Mesenchymal stem cell (in vitro differentiated cells and primary cell): Measurements from ENCODE around the gene THRA.
A peak's percentile ranks its signal among the peaks of the same experiment; 100 is the strongest.

Experiments
- DNase-seq: peaks from one replicate; pipeline ENCODE4 v3.0.0-alpha.2; 2013
- H2AFZ ChIP-seq: one replicate; pipeline ENCODE4 v1.6.1; 2013; ENCODE audit warnings: low read depth, mild to moderate bottlenecking, control low read depth, inconsistent platforms, low read length, moderate library complexity
- H2AK5ac ChIP-seq: 2 replicates; pipeline ENCODE4 v1.6.1; 2013; ENCODE audit warnings: low read length, moderate library complexity, mild to moderate bottlenecking, inconsistent platforms; ENCODE audit not compliant: severe bottlenecking
- H2BK120ac ChIP-seq: one replicate; pipeline ENCODE4 v1.6.1; 2013; ENCODE audit warnings: low read depth, mild to moderate bottlenecking, inconsistent platforms, low read length, moderate library complexity
- H2BK12ac ChIP-seq, 2 experiments: one replicate each; pipeline ENCODE4 v1.6.1; 2013; ENCODE audit warnings: inconsistent platforms in 2 of 2, low read length in 2 of 2, mild to moderate bottlenecking in 2 of 2, moderate library complexity in 2 of 2, control low read depth in 1 of 2
- H2BK15ac ChIP-seq: one replicate; pipeline ENCODE4 v1.6.1; 2013; ENCODE audit warnings: mild to moderate bottlenecking, low read depth, inconsistent platforms; ENCODE audit not compliant: poor library complexity, severe bottlenecking
- H2BK5ac ChIP-seq: 2 replicates; pipeline ENCODE4 v1.6.1; 2013; ENCODE audit warnings: low read depth, mild to moderate bottlenecking, low read length, control low read depth, inconsistent platforms; ENCODE audit not compliant: poor library complexity, severe bottlenecking
- H3K14ac ChIP-seq, 2 experiments: one replicate each; pipeline ENCODE4 v1.6.1; 2013; ENCODE audit warnings: inconsistent platforms in 2 of 2, low read length in 2 of 2, control low read depth in 1 of 2, mild to moderate bottlenecking in 1 of 2, moderate library complexity in 1 of 2
- H3K18ac ChIP-seq, 2 experiments: one replicate each; pipeline ENCODE4 v1.6.1; 2013; ENCODE audit warnings: inconsistent platforms in 2 of 2, low read length in 2 of 2, control low read depth in 1 of 2, low read depth in 1 of 2, mild to moderate bottlenecking in 1 of 2
- H3K23ac ChIP-seq, 2 experiments: one replicate each; pipeline ENCODE4 v1.6.1; 2013; ENCODE audit warnings: inconsistent platforms in 2 of 2, low read length in 2 of 2, mild to moderate bottlenecking in 2 of 2, moderate library complexity in 2 of 2, control low read depth in 1 of 2
- H3K27ac ChIP-seq: 2 replicates; pipeline ENCODE4 v1.5.1; 2013; ENCODE audit warnings: mild to moderate bottlenecking, moderate library complexity, low read length, control low read depth, inconsistent platforms; ENCODE audit not compliant: poor library complexity, severe bottlenecking
- H3K27me3 ChIP-seq, 2 experiments: 2 replicates each; pipeline versions ENCODE4 v1.6.1 to v1.7.0; 2013; ENCODE audit warnings: low read length in 2 of 2, mild to moderate bottlenecking in 2 of 2, moderate library complexity in 2 of 2, control low read depth in 1 of 2, inconsistent platforms in 1 of 2; ENCODE audit not compliant: control insufficient read depth in 1 of 2, insufficient read depth in 1 of 2
- H3K36me3 ChIP-seq, 2 experiments: 2 replicates each; pipeline versions ENCODE4 v1.6.1 to v1.7.0; 2013; ENCODE audit warnings: low read length in 2 of 2, control low read depth in 1 of 2, inconsistent platforms in 1 of 2, low read depth in 1 of 2, mild to moderate bottlenecking in 1 of 2; ENCODE audit not compliant: insufficient read depth in 2 of 2, control insufficient read depth in 1 of 2
- H3K4ac ChIP-seq, 2 experiments: one replicate each; pipeline ENCODE4 v1.6.1; 2013; ENCODE audit warnings: inconsistent platforms in 2 of 2, low read length in 2 of 2, mild to moderate bottlenecking in 2 of 2, moderate library complexity in 2 of 2, control low read depth in 1 of 2, low read depth in 1 of 2
- H3K4me1 ChIP-seq: 2 replicates; pipeline ENCODE4 v1.6.1; 2013; ENCODE audit warnings: low read depth, low read length, control low read depth; ENCODE audit not compliant: control insufficient read depth, insufficient read depth
- H3K4me2 ChIP-seq: 2 replicates; pipeline ENCODE4 v1.6.1; 2013; ENCODE audit warnings: low read length, mild to moderate bottlenecking, inconsistent platforms; ENCODE audit not compliant: poor library complexity, severe bottlenecking
- H3K4me3 ChIP-seq, 2 experiments: 2 replicates each; pipeline versions ENCODE4 v1.5.1 to v1.7.0; 2013; ENCODE audit warnings: low read length in 2 of 2, mild to moderate bottlenecking in 2 of 2, control low read depth in 1 of 2, low read depth in 1 of 2; ENCODE audit not compliant: insufficient read depth in 1 of 2
- H3K79me1 ChIP-seq: replicated peaks from 2 replicates; pipeline ENCODE4 v1.6.1; 2013; ENCODE audit warnings: mild to moderate bottlenecking, control low read depth, low read length, inconsistent platforms; ENCODE audit not compliant: poor library complexity, severe bottlenecking
- H3K9ac ChIP-seq: 2 replicates; pipeline ENCODE4 v1.7.0; 2013; ENCODE audit warnings: mild to moderate bottlenecking, low read length, moderate library complexity
- H3K9me3 ChIP-seq: 2 replicates; pipeline ENCODE4 v1.7.0; 2013; ENCODE audit warnings: mild to moderate bottlenecking, low read length; ENCODE audit not compliant: control insufficient read depth
- H4K8ac ChIP-seq: one replicate; pipeline ENCODE4 v1.6.1; 2013; ENCODE audit warnings: inconsistent platforms, mild to moderate bottlenecking, low read length, moderate library complexity
- H4K91ac ChIP-seq: one replicate; pipeline ENCODE4 v1.6.1; 2013; ENCODE audit warnings: mild to moderate bottlenecking, low read length, inconsistent platforms
- WGBS: methylation state at CpG from one replicate; pipeline ENCODE4 v1.1.7; 2013; ENCODE audit warnings: mixed read lengths; 5-methylcytosine and 5-hydroxymethylcytosine counted together

Gene THRA

DNA sequence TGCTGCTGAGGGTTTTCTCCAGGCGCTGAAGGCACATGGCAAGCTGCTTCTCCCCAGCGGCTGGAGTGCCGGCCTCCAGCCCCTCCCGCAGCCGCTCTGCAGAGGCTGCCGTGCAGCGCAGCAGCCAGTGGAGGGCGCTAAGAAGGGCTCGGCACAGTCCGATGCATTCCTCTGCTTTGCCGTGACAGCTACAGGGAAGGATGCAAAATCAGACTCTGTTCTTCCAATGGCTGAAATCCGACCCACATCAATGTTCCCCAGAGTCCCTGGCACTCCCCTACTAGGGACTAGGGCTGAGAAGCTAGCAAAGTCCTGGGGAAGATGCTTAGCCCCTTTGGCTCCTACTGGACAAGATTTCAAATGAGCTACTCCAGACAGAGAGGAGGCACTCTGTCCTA, 27.6 kb upstream of the THRA start:
- Histone ChIP-seq H3K27ac (no peak overlapping the region), H2AFZ (no peak overlapping the region)
- WGBS = 14% methylated on average over 12 of the region's 12 CpGs

DNA sequence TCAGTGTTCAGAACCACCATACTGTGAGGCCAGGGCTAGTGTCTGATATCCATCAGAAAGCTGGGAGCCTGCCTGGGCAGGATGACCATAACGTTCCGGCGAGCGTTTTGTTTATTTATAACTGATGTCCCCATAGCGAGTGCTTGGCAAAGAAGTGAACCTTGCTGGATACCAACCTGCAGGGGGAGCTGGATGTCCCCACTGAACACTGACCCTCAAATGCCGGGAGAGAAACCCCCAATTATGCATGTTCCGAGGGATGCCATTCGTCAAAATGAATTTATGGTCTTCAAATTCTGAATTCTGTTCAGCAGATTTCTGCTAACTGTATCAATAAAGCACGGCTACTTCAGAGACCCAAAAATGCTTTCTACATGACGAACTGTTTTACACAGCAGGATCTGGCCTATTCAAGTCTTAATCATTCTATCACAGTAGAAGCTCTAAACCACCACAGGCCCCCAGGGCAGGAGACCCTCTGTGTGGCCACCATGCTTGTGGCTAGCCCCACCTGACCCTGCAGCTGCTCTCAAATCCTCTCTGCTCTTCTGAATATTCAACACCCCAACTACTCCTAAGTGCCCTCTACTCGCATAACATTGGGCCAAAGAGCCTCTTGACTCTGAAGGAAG, 23.8 kb upstream of the THRA start:
- Histone ChIP-seq H3K23ac (no peak overlapping the region), H3K18ac (no peak overlapping the region), H3K9me3 (no peaks in the 10 kb centered on the region), H4K91ac (no peak overlapping the region), H3K14ac (no peak overlapping the region), H2AFZ (no peak overlapping the region), H3K27ac (peak overlapping the region; percentile 87), H3K4ac (peak overlapping the region; percentile 35 to 40), H2BK5ac (no peak overlapping the region), H2BK15ac (no peak overlapping the region), H2AK5ac (no peak overlapping the region), H3K79me1 (peaks cover 2% of the 10 kb centered on the region), H3K9ac (peak overlapping the region; percentile 84), H3K4me2 (peak overlapping the region; percentile 57), H4K8ac (no peak overlapping the region), H3K4me3 (peak overlapping the region in 1 of 2 experiments; percentile 13), H3K36me3 (peaks cover 13 to 31% of the 10 kb centered on the region in 2 experiments), H2BK12ac (peak overlapping the region in 1 of 2 experiments; percentile 37), H3K4me1 (peaks cover 4% of the 10 kb centered on the region), H3K27me3 (no peaks in the 10 kb centered on the region), H2BK120ac (no peak overlapping the region)
- DNase-seq = peak; percentile 91
- WGBS = 31% methylated on average over 11 of the region's 11 CpGs

More for the DNA sequence above, 27.6 kb upstream of the THRA start:
- Histone ChIP-seq H2BK12ac (no peak overlapping the region), H3K4me2 (no peak overlapping the region), H2AK5ac (no peak overlapping the region), H3K4ac (no peak overlapping the region), H3K79me1 (peaks cover 4% of the 10 kb centered on the region), H3K4me3 (no peak overlapping the region), H3K27me3 (no peaks in the 10 kb centered on the region), H3K36me3 (peaks cover 46 to 55% of the 10 kb centered on the region in 2 experiments), H2BK15ac (no peak overlapping the region), H3K23ac (no peak overlapping the region), H4K91ac (no peak overlapping the region), H4K8ac (no peak overlapping the region), H3K9me3 (no peaks in the 10 kb centered on the region), H2BK5ac (no peak overlapping the region), H3K18ac (no peak overlapping the region), H3K9ac (peak overlapping the region; percentile 36), H2BK120ac (no peak overlapping the region), H3K14ac (no peak overlapping the region), H3K4me1 (peaks cover 4% of the 10 kb centered on the region)
- DNase-seq = peak; percentile 63

DNA sequence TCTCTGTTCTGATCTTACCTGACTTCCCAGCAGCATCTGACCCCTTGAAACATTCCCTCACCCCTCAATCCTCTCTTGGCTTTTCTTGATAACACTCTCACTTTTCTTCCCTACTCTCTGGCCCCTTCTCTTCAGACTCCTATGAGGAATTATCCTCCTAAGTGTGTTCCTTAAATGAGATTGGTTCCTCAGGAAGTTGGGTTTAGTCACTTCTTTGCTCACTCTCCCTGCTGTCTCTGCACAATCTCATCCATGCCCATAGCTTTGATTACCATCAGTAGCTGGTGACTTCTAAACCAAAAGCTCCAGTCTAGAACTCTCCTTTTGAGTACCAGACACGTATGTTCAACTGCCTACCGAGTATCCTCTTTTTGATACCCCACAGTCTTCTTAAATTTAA, 21.6 kb upstream of the THRA start:
- H3K4me2 ChIP-seq = no peak overlapping the region
- no peak overlapping the region for H3K23ac ChIP-seq
- H3K27me3 ChIP-seq = no peaks in the 10 kb centered on the region
- peaks cover 2% of the 10 kb centered on the region for H3K79me1 ChIP-seq
- no peak overlapping the region for H3K18ac ChIP-seq
- peaks cover 5 to 17% of the 10 kb centered on the region in 2 experiments for H3K36me3 ChIP-seq
- H3K14ac ChIP-seq = no peak overlapping the region
- H3K27ac ChIP-seq = no peak overlapping the region
- DNase-seq = peak; percentile 6
- H3K9ac ChIP-seq = no peak overlapping the region
- H2BK120ac ChIP-seq = no peak overlapping the region
- H4K8ac ChIP-seq = no peak overlapping the region
- H2AK5ac ChIP-seq = no peak overlapping the region
- no peak overlapping the region for H2BK12ac ChIP-seq
- no peak overlapping the region for H3K4me3 ChIP-seq
- no peak overlapping the region for H2BK15ac ChIP-seq
- no peak overlapping the region for H2BK5ac ChIP-seq
- peaks cover 4% of the 10 kb centered on the region for H3K4me1 ChIP-seq
- H3K4ac ChIP-seq = no peak overlapping the region
- H4K91ac ChIP-seq = no peak overlapping the region
- no peaks in the 10 kb centered on the region for H3K9me3 ChIP-seq
- WGBS = 86% methylated on average over 2 of the region's 2 CpGs
- H2AFZ ChIP-seq = no peak overlapping the region

DNA sequence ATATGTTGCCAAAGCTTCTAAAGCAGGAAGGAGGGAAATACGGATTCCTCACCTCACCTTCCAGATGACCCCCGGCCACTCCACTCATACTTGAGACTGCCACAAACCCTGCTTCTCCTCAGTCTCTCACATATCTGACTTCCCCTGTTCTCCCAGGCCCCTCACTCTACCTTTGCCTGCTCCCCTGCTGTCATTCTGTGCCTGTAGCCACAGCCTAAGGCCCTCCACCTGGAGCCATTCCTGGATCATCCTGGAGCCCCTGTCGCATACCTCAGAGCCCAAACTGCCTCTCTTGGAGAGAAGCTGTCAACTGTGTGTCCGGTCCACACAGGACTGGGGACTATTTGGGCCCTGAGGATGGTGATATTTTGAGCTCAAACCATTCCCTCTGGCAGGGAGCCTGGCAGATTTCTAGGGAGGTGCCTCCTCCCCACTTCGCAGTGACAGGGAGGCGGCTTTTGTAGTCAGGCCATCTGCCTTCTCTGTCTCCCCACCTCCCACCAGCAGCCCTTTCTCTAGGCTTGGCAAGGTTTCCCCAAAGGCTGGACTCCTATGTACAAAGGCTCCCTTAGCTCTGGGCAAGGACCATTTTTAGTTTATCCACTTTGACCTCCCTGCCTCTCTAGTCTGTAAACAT, 6.3 kb upstream of the THRA start:
- Histone ChIP-seq H3K79me1 (peaks cover 11% of the 10 kb centered on the region), H2BK120ac (peak overlapping the region; percentile 15), H3K18ac (no peak overlapping the region), H3K27ac (no peak overlapping the region), H3K4me1 (peaks cover 3% of the 10 kb centered on the region), H4K8ac (no peak overlapping the region), H4K91ac (no peak overlapping the region), H3K14ac (no peak overlapping the region), H2AFZ (no peak overlapping the region), H2AK5ac (no peak overlapping the region), H3K27me3 (peaks cover 0 to 2% of the 10 kb centered on the region in 2 experiments), H3K4ac (no peak overlapping the region), H3K36me3 (peaks cover 8 to 11% of the 10 kb centered on the region in 2 experiments), H3K23ac (no peak overlapping the region), H2BK12ac (peak overlapping the region in 1 of 2 experiments; percentile 29), H3K4me3 (no peak overlapping the region), H2BK15ac (no peak overlapping the region), H3K4me2 (no peak overlapping the region), H3K9me3 (no peaks in the 10 kb centered on the region), H2BK5ac (no peak overlapping the region), H3K9ac (no peak overlapping the region)
- no peak for DNase-seq
- 82% methylated on average over 6 of the region's 6 CpGs for WGBS
